ENCODE data around the gene HSD17B2.

DNA sequence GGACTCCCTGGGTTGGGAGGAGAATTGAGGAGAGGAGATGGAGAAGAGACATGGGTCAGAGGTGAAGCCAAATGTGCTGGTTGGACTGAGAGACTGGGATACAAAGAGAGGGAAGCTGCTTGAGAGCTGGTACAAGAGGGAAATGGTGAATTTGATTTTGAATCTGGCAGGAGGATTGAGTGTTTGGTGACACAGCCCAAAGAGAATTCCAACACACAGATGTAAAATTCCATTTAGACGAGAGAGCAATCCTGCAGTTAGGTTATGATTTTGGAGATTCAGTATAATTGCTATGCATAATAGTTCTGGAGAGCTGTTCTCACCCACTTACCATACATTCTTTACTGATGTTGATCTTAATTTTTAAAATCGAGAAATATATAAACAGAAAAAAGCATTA is 57.7 kb downstream of the HSD17B2 start:
- TF ChIP-seq ESRRA (CRISPR knock-in tag; IDR thresholded peaks at IDR 0.05; ENCODE audit: borderline replicate concordance) = no peak
- TF ChIP-seq, protein P1, sequence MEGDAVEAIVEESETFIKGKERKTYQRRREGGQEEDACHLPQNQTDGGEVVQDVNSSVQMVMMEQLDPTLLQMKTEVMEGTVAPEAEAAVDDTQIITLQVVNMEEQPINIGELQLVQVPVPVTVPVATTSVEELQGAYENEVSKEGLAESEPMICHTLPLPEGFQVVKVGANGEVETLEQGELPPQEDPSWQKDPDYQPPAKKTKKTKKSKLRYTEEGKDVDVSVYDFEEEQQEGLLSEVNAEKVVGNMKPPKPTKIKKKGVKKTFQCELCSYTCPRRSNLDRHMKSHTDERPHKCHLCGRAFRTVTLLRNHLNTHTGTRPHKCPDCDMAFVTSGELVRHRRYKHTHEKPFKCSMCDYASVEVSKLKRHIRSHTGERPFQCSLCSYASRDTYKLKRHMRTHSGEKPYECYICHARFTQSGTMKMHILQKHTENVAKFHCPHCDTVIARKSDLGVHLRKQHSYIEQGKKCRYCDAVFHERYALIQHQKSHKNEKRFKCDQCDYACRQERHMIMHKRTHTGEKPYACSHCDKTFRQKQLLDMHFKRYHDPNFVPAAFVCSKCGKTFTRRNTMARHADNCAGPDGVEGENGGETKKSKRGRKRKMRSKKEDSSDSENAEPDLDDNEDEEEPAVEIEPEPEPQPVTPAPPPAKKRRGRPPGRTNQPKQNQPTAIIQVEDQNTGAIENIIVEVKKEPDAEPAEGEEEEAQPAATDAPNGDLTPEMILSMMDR (IDR thresholded peaks at IDR 0.05) = no peak
- TF ChIP-seq TEAD4 (CRISPR knock-in tag; IDR thresholded peaks at IDR 0.05) = no peak
- TF ChIP-seq, protein P2, sequence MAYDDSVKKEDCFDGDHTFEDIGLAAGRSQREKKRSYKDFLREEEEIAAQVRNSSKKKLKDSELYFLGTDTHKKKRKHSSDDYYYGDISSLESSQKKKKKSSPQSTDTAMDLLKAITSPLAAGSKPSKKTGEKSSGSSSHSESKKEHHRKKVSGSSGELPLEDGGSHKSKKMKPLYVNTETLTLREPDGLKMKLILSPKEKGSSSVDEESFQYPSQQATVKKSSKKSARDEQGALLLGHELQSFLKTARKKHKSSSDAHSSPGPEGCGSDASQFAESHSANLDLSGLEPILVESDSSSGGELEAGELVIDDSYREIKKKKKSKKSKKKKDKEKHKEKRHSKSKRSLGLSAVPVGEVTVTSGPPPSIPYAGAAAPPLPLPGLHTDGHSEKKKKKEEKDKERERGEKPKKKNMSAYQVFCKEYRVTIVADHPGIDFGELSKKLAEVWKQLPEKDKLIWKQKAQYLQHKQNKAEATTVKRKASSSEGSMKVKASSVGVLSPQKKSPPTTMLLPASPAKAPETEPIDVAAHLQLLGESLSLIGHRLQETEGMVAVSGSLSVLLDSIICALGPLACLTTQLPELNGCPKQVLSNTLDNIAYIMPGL (CRISPR knock-in tag; IDR thresholded peaks at IDR 0.05) = no peak
- TF ChIP-seq, protein P3, sequence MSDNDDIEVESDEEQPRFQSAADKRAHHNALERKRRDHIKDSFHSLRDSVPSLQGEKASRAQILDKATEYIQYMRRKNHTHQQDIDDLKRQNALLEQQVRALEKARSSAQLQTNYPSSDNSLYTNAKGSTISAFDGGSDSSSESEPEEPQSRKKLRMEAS (CRISPR knock-in tag; IDR thresholded peaks at IDR 0.05) = no peak
- no peak for TF ChIP-seq NR3C1 (CRISPR knock-in tag; conservative IDR thresholded peaks at IDR 0.05; ENCODE audit: low read depth)
- TF ChIP-seq, protein P4, sequence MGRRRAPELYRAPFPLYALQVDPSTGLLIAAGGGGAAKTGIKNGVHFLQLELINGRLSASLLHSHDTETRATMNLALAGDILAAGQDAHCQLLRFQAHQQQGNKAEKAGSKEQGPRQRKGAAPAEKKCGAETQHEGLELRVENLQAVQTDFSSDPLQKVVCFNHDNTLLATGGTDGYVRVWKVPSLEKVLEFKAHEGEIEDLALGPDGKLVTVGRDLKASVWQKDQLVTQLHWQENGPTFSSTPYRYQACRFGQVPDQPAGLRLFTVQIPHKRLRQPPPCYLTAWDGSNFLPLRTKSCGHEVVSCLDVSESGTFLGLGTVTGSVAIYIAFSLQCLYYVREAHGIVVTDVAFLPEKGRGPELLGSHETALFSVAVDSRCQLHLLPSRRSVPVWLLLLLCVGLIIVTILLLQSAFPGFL (CRISPR knock-in tag; IDR thresholded peaks at IDR 0.05; ENCODE audit: borderline replicate concordance) = no peak

Data from WTC11 (cell line).